NCI-H2029 (cell line): Measurements from ENCODE around the gene PRPH.
A peak's percentile ranks its signal among the peaks of the same experiment; 100 is the strongest.
"Not testable (repeated sequence)": the region's sequence is repeated elsewhere in the genome, so short reads cannot be mapped to it uniquely, and the experiment has no call there.

Source experiments
- DNase-seq: peaks from one replicate; lab custom pipeline; 2025; lab: John Stamatoyannopoulos, UW

PRPH gene

DNA sequence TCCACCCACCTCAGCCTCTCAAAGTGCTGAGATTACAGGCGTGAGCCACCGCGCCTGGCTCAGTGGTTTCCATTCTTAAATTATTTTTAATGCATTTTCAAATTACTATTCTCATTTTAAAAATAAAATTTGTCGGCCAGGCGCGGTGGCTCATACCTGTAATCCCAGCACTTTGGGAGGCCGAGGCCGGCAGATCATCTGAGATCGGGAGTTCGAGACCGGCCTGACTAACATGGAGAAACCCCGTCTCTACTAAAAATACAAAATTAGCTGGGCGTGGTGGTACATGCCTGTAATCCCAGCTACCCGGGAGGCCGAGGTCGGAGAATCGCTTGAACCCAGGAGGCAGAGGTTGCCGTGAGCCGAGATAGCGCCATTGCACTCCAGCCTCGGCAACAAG lies 38.8 kb downstream of the PRPH start:
- DNase-seq: not testable (repeated sequence)

- no peak for DNase-seq
Observed at GRCh38 chr12:49334226-49334625, 39.3 kb downstream of the PRPH start.

GRCh38 chr12:49334681-49335080 lies 39.7 kb downstream of the PRPH start:
- no peak for DNase-seq

GRCh38 chr12:49335118-49335954 lies 40.4 kb downstream of the PRPH start:
- DNase-seq: no peak

- DNase-seq: no peak
Observed at GRCh38 chr12:49335955-49336644, 41.2 kb downstream of the PRPH start.

GRCh38 chr12:49336645-49337584 lies 42.0 kb downstream of the PRPH start, which contains the start of gene C1QL4:
C1QL4 (minus strand) TSS chr12:49337188; CDS start chr12:49336477, 711 bp downstream.
- peak; percentile 51 for DNase-seq

GRCh38 chr12:49338830-49339463 lies 44.0 kb downstream of the PRPH start:
- DNase-seq: no peak

GRCh38 chr12:49339464-49339861 lies 44.5 kb downstream of the PRPH start:
- DNase-seq: no peak

DNA sequence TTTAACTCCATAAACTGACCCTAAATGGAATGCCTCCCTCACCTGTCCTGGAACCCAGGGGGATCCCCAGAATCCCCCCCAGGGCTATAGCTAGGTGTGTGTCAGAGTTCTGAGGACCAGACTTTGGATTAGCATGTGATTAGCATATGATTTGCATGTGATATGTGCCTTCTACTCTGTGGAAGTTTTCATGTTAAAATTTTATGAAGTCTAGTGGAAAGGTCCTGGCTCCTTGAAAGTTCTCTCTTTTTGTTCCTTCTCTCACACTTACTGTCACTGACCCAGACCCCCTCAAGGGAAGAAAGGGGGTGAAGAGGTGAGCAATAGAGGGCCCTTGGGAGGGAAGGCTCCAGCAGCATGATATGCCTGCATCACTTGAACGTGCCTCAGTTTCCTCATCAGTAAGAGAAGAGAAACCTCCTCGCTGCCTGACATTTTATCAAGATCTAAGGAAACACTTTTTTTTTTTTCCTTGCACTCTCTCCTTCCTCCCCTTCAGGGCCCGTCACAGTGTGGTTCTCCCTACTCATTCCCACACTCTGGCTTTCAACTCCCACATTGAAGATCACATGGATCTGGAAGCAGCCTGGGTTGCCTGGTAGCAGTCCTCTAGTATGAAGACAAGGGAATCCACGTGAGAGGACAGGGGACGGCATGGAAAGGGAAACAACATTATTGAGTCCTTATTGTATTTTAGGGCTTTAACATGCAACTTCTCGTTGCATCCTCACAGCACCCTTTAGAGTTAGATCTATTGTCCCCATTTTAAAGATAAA lies 45.3 kb downstream of the PRPH start:
- DNase-seq: no peak

- DNase-seq: no peak
Observed at GRCh38 chr12:49340971-49341776, 46.2 kb downstream of the PRPH start.

DNA sequence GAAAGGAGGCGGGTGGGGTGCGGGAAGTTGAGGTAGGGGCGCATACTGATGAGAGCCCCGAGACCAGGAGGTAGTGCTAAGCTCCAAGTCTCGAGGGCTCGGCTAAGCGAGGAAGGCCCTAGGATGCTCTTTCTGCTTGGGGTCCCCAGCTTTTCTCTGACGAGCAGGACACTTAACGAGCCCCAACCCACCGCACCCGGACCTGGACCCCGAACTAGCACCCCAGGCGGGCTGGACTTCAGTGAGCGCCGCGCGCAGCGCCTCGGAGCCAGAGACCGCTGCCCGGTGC lies 46.8 kb downstream of the PRPH start:
- no peak for DNase-seq

DNA sequence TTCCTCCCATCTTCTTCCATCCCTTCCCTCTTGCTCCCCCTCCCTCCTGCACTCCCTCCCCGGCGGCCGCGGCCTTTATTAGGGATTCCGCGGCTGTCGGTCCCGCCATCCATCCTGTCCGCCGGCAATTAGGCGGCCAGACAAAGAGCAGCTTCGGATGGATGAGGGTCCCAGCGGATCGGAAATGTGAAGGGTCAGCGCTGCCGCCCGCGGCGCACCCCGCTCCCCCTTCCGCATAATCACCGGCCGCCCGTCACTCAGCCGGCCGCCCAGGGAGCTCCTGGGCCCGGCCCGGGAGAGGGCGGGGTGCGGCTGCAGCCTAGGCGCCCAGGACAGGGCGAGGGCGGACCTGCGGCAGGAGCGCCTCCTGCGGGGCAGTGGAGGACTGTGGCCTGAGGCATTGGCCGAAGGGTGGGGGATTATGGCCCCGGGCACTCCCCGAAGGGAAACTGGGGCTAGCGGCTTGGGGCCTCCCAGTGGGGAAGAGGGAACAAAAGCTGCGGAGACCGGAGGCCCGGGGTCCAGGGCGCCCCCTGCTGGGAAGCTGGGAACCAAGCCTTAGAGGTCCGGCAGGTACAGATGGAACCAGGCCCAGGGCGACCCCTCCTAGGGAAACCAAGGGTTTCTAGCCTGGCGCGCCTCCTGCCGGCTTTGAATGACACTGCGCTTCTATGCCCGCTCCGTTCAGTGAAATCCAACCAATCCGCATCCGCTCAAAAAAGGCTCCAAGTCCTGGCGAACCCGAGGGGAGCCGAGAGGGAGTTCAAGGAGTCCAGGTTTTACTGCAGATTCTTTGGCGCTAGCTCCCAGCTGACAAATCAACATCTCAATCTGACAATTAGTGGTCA lies 47.3 kb downstream of the PRPH start:
- peak; percentile 76 for DNase-seq

- DNase-seq: no peak
Observed at GRCh38 chr12:49342914-49343731, 48.2 kb downstream of the PRPH start.

DNA sequence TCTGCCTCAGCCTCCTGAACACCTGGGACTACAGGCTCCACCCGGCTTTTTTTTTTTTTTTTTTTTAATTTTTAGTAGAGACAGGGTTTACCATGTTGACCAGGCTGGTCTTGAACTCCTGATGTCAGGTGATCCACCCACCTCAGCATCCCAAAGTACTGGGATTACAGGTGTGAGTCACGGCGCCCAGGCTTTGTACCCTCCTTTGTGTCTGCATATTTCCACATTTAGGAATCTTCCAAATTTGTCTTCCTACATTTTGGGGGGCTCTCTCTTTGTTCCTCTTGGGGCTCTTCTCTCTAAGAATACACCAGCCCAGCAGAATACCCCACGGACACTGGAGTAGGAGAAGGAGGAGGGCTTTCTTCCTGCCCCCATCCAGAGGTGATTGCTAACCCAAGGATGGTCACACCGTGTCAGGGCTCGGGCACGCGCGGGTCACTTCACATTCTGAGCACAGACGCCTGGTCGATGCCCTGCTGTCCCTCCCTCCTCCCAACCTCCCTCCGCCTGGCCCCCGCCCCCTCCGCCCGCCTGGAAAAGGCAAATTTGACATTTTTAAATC lies 49.6 kb downstream of the PRPH start:
- no peak for DNase-seq

DNA sequence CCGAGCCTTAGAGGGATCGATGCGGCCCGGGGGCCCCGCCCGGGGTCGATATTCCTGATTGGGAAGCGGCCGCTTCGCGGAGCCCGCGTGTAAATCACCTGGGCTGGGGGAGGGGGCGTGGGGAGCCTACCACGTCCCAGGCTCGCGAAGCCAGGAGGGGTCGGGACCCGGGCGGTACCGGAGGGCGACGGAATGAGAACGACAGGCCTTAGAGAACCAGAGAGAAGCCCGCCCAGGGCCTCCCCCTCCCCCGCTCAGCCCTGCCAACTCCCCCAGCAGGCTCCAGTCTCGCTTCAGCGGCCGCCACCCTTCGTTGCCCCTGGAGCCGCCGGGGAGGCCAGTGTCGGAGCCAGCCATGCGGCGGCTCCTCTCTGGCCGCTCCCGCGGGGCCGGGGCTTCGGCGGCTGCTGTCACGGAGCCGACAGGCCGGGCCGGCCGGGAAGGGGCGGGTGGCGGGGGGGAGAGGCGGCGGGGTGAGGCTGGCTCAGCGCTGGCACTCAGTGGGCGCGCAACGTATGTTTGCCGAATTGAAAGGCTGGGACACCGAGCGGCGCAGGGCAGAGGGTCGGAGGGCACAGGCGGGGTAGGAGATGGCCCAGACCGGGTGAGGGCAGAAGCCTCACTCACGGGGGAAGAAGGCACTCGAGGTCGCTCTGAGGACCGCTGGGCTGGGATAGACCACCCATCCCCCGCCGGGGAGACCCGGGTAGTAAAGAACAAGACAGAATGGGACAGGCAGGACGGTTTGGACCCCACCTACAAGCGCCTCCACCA lies 50.3 kb downstream of the PRPH start:
- peak; percentile 41 for DNase-seq

GRCh38 chr12:49345825-49346658 lies 51.1 kb downstream of the PRPH start:
- DNase-seq: no peak
